ENCODE data around the gene RPUSD4. TPM values are rescaled to one million over a fixed set of nuclear protein-coding genes. Genes with fewer than 3 reads are reported as not detected.

Gene RPUSD4
- total RNA-seq, 1 experiment from 2014 or later: 42.9 TPM

DNA sequence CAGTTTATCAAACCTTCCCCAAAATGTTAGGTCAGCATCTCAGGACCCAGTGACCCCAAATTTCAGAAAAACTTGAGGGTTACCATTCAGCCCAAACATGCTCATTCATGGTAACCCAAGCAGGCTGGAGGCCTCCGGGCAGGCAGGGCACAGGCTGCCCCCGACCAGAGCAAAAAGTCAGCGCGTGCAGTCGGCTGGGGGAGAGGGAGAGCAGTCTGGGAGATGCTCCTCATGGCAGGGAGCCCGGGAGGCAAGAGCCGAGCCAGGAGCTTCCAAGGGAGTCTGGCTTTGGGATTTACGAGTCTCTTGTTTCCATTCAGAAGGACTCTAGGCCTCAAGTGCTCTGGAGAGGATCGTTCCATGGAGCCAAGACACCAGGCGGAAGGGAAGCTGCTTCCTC lies 45.7 kb downstream of the RPUSD4 start:
- H2AFZ ChIP-seq (ENCODE audit: low read length): no peak overlapping the region
- no peak overlapping the region for H3T11ph ChIP-seq (ENCODE audit: low read length)
- no peak overlapping the region for H2BK15ac ChIP-seq (ENCODE audit: low read depth, low read length)
- peaks cover 56 to 68% of the 10 kb centered on the region in 2 experiments for H3K4me1 Mint-ChIP-seq
- H3K79me2 ChIP-seq (ENCODE audit: insufficient read depth, low read length): no peaks in the 10 kb centered on the region
- H4K91ac ChIP-seq (ENCODE audit: insufficient read length, low read depth, low read length): no peak overlapping the region
- H3K27ac Mint-ChIP-seq: no peak overlapping the region
- no peak overlapping the region for H2BK120ac ChIP-seq (ENCODE audit: low read depth, low read length, poor library complexity, severe bottlenecking)
- H2BK12ac ChIP-seq (ENCODE audit: insufficient read length, low read depth, low read length): no peak overlapping the region
- no peak overlapping the region for H3K9ac ChIP-seq (ENCODE audit: extremely low read depth, insufficient read length, low read length)
- no peaks in the 10 kb centered on the region for H3K9me3 ChIP-seq (ENCODE audit: control insufficient read depth, low read depth, low read length)
- no peaks in the 10 kb centered on the region for H3K23me2 ChIP-seq (ENCODE audit: insufficient read length, low read depth, low read length, poor library complexity, severe bottlenecking)
- H4K8ac ChIP-seq (replicated peaks; ENCODE audit: insufficient read length, low read depth, low read length): no peak overlapping the region
- DNase-seq: no peak
- H3K23ac ChIP-seq (ENCODE audit: insufficient read length, low read depth, low read length): no peak overlapping the region
- peaks cover 6% of the 10 kb centered on the region; the same call in 1 of the 2 replicates for H3K4me1 ChIP-seq (ENCODE audit: insufficient read depth, low read length)
- no peaks in the 10 kb centered on the region; a peak in 1 of 5 replicates for H3K9me3 Mint-ChIP-seq
- H3K4ac ChIP-seq (ENCODE audit: low read depth, low read length): no peak overlapping the region
- no peaks in the 10 kb centered on the region for H3K79me1 ChIP-seq (ENCODE audit: insufficient read depth, low read depth, low read length, poor library complexity, severe bottlenecking)
- no peaks in the 10 kb centered on the region for H3K36me3 Mint-ChIP-seq (ENCODE audit: insufficient read depth in 1 of 3, low read depth in 3 of 3)
- no peaks in the 10 kb centered on the region for H3K27me3 ChIP-seq (ENCODE audit: insufficient read depth, low read length)
- H3K4me3 Mint-ChIP-seq: no peak overlapping the region
- H3K4me2 ChIP-seq (ENCODE audit: insufficient read depth, insufficient read length, low read length): no peak overlapping the region
- no peak overlapping the region for H3K14ac ChIP-seq (ENCODE audit: insufficient read depth, low read length)
- no peak overlapping the region for H3K27ac ChIP-seq (ENCODE audit: insufficient read length, low read depth, low read length)
- TF ChIP-seq, protein P1, sequence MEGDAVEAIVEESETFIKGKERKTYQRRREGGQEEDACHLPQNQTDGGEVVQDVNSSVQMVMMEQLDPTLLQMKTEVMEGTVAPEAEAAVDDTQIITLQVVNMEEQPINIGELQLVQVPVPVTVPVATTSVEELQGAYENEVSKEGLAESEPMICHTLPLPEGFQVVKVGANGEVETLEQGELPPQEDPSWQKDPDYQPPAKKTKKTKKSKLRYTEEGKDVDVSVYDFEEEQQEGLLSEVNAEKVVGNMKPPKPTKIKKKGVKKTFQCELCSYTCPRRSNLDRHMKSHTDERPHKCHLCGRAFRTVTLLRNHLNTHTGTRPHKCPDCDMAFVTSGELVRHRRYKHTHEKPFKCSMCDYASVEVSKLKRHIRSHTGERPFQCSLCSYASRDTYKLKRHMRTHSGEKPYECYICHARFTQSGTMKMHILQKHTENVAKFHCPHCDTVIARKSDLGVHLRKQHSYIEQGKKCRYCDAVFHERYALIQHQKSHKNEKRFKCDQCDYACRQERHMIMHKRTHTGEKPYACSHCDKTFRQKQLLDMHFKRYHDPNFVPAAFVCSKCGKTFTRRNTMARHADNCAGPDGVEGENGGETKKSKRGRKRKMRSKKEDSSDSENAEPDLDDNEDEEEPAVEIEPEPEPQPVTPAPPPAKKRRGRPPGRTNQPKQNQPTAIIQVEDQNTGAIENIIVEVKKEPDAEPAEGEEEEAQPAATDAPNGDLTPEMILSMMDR (conservative IDR thresholded peaks at IDR 0.05): no peak
- H2BK20ac ChIP-seq (ENCODE audit: low read depth, low read length, poor library complexity, severe bottlenecking): no peak overlapping the region
- no peak overlapping the region for H2AK5ac ChIP-seq (ENCODE audit: insufficient read length, low read length)
- H4K20me1 ChIP-seq (ENCODE audit: control insufficient read depth, insufficient read depth, insufficient read length): no peaks in the 10 kb centered on the region
- no peak overlapping the region for H3K18ac ChIP-seq (ENCODE audit: insufficient read length, low read depth, low read length)
- no peak overlapping the region for H2BK5ac ChIP-seq (ENCODE audit: insufficient read length, low read length)
- no CpG with 5 or more reads among the region's 10 CpGs for WGBS (ENCODE audit: extremely low coverage, insufficient read length, low lambda C conversion rate)
- no peak overlapping the region for H3K56ac ChIP-seq (ENCODE audit: insufficient read length, low read depth, low read length)
- no peak overlapping the region for H4K5ac ChIP-seq (ENCODE audit: insufficient read length, low read depth, low read length)
- peaks cover 5% of the 10 kb centered on the region for H3K27me3 Mint-ChIP-seq (ENCODE audit: low read depth)
